KG1 (cell line): ENCODE measurements around the gene RNASEL.
"Not testable (repeated sequence)": the region's sequence is repeated elsewhere in the genome, so short reads cannot be mapped to it uniquely, and the experiment has no call there.

ENCODE experiments used
- DNase-seq: peaks from one replicate; lab custom pipeline; 2025; lab: John Stamatoyannopoulos, UW

The RNASEL gene

DNA sequence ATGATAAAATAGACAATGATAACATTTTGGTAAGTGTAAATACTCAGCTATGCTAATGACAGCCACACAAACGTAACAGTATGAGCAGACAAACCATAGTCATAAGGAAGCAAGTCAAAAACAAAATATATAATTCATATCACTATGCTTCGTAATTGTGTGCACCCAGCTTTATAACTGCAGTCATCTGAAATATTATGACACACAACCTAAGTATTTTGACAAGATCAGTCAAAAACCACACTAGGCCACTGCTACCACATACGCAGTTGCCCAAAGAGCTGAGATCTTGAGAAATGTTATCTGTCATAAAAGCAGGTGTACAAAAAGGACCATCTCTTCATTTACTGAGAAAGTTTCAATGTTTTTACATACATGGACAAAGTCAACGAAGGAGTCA, 26.0 kb downstream of the RNASEL start:
- DNase-seq, result no peak

DNA sequence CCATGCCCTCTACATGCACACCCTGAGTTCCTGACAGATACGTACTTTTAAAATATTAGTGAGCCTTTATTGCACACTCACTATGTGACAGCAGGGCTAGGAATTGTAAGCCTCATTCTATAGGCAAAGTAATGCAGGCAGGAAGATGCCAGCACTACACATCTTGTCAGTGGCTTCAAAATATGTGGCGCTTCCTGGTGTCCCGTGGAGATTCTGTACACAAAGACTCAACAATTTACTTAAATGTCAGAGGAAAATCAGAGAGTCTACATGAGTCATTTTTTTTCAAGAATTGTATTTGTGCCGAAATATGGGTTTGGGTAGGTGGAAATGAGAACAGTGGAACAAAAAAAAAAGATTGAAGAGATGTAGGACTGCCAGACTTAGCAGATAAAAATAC, 27.6 kb downstream of the RNASEL start:
- DNase-seq, result no peak

- no peak for DNase-seq
Measured at GRCh38 chr1:182560392-182560984, 28.6 kb downstream of the RNASEL start.

- DNase-seq, result no peak
Measured at GRCh38 chr1:182556279-182556678, 32.8 kb downstream of the RNASEL start.

GRCh38 chr1:182555493-182555892, 33.6 kb downstream of the RNASEL start:
- no peak for DNase-seq

- DNase-seq, result no peak
Measured at GRCh38 chr1:182552527-182552926, 36.5 kb downstream of the RNASEL start.

GRCh38 chr1:182549811-182550210, 39.2 kb downstream of the RNASEL start:
- DNase-seq, result no peak

GRCh38 chr1:182549346-182549745, 39.7 kb downstream of the RNASEL start:
- no peak for DNase-seq

DNA sequence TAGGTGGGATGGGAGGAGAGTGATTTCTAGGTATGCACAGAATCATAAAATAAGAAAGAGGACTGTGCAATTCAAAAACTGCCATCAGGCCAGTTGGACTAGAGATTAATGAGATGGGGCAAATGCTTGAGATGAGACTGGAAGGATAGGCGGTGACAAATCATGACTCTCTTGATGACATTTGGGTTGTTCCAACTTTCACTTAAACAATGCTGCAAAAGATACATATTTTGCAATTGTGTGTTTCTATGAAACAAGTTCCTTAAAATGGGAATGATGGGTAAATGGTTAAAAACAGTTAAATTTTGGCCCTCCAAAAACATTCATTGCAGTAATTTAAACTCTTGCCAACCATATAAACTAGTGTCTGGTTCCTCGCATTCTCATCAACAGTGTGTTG, 55.2 kb downstream of the RNASEL start:
- DNase-seq, result no peak

- DNase-seq, result not testable (repeated sequence)
Measured at GRCh38 chr1:182528206-182528605, 60.9 kb downstream of the RNASEL start.

GRCh38 chr1:182527680-182528079, 61.4 kb downstream of the RNASEL start:
- no peak for DNase-seq

- no peak for DNase-seq
Measured at GRCh38 chr1:182525342-182525741, 63.7 kb downstream of the RNASEL start.
